OCI-LY1 (cell line): ENCODE data around the gene SLF1.

Experiments
- EZH2 ChIP-seq: fragments of 200-600 bp; sonication (generic), shearing (Covaris generic); IDR thresholded peaks from 2 replicates; pipeline ENCODE4 v1.8.0; 2017; ENCODE audit warnings: borderline replicate concordance, mixed run types, mild to moderate bottlenecking, antibody characterized with exemption, low read length, moderate library complexity, mixed read lengths
- TF ChIP-seq, protein P1 (sequence below): fragments of 200-600 bp; sonication (generic), shearing (Covaris generic); IDR thresholded peaks from 2 replicates; pipeline ENCODE4 v1.5.1; 2017; ENCODE audit warnings: mild to moderate bottlenecking, antibody characterized with exemption, low read length, moderate library complexity, mixed read lengths

DNA sequence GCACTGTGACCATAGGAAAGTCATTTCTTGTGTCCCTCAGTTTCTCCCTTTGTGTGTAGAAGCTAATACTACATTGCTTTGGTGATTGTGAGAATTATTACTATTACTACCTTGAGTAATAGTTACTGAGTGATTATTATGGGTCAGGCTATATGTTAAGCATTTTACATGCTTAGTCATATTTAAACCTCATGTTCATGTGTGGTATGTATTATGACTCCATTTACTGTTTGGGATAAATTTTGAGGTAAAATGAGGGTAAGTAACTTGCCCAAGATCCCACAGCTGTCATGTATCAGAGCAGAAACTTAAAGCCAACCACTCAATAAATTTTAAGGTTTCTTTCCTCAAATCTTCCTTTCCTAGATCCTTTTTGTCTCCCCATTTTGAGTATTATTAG, 28.3 kb downstream of the SLF1 start:
- TF ChIP-seq, protein P1, sequence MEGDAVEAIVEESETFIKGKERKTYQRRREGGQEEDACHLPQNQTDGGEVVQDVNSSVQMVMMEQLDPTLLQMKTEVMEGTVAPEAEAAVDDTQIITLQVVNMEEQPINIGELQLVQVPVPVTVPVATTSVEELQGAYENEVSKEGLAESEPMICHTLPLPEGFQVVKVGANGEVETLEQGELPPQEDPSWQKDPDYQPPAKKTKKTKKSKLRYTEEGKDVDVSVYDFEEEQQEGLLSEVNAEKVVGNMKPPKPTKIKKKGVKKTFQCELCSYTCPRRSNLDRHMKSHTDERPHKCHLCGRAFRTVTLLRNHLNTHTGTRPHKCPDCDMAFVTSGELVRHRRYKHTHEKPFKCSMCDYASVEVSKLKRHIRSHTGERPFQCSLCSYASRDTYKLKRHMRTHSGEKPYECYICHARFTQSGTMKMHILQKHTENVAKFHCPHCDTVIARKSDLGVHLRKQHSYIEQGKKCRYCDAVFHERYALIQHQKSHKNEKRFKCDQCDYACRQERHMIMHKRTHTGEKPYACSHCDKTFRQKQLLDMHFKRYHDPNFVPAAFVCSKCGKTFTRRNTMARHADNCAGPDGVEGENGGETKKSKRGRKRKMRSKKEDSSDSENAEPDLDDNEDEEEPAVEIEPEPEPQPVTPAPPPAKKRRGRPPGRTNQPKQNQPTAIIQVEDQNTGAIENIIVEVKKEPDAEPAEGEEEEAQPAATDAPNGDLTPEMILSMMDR = no peak
- TF ChIP-seq EZH2 = no peak
